NCI-H146 (cell line): Measurements from ENCODE around the gene CENPE.
"Not testable (repeated sequence)": the region's sequence is repeated elsewhere in the genome, so short reads cannot be mapped to it uniquely, and the experiment has no call there.

Experiments used
- DNase-seq: peaks from one replicate; lab custom pipeline; 2025; lab: John Stamatoyannopoulos, UW

The CENPE gene, protein sequence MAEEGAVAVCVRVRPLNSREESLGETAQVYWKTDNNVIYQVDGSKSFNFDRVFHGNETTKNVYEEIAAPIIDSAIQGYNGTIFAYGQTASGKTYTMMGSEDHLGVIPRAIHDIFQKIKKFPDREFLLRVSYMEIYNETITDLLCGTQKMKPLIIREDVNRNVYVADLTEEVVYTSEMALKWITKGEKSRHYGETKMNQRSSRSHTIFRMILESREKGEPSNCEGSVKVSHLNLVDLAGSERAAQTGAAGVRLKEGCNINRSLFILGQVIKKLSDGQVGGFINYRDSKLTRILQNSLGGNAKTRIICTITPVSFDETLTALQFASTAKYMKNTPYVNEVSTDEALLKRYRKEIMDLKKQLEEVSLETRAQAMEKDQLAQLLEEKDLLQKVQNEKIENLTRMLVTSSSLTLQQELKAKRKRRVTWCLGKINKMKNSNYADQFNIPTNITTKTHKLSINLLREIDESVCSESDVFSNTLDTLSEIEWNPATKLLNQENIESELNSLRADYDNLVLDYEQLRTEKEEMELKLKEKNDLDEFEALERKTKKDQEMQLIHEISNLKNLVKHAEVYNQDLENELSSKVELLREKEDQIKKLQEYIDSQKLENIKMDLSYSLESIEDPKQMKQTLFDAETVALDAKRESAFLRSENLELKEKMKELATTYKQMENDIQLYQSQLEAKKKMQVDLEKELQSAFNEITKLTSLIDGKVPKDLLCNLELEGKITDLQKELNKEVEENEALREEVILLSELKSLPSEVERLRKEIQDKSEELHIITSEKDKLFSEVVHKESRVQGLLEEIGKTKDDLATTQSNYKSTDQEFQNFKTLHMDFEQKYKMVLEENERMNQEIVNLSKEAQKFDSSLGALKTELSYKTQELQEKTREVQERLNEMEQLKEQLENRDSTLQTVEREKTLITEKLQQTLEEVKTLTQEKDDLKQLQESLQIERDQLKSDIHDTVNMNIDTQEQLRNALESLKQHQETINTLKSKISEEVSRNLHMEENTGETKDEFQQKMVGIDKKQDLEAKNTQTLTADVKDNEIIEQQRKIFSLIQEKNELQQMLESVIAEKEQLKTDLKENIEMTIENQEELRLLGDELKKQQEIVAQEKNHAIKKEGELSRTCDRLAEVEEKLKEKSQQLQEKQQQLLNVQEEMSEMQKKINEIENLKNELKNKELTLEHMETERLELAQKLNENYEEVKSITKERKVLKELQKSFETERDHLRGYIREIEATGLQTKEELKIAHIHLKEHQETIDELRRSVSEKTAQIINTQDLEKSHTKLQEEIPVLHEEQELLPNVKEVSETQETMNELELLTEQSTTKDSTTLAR (N-terminal part only)

DNA sequence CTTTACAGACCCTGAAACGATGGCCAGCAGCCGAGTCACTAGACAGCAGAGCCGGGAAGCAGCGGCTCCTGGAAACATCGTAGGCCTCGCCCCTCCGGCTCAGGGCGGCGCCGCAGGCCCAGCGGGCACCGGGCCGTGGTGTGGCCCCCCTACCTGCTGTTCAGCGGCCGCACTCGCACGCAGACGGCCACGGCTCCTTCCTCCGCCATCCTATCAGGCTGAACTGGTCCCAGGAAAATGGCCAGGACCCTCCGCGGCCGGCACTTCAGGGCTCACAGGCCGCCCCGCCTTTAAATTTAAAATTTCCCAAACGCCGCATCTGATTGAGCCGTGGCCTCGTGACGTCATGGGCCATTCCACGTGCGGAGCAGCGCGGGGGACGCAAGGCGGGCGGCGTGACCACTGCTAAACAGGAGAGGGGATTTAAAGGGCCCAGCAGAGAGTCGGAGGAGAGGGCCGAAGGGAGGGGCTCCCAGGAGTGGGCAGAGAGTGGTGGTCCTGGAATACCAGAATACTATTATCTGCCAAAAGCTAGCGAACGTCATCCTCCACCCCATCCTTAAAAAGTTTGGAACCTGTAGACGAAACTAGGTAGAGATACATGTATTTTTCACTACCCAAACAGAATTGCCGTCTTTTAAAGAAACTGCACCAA is at the start of gene CENPE:
Gene CENPE (minus strand): TSS at position 233 of the 655 bp plus-strand sequence. CDS start 24 bp downstream, at position 209.
- DNase-seq, result peak; percentile 76

DNA sequence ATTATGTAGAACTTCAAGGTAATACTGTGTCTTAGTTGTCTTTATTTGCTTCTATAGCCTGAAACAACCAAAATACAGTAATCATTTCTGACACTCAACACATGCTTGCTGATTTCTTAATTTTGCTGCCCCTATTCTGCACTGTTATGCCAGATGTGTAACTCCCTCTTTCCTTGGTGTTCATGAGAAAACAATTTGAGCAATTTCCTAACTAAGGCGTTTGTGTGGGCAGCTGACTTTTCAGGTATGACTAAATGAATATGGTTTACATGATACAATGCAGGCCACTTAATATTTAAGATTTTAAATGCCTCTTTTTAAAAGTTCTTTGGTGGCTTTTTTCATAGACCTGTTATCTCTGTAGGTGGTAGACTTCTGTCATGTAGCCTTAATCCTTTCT is 46.1 kb upstream of the CENPE start:
- DNase-seq, result no peak

DNA sequence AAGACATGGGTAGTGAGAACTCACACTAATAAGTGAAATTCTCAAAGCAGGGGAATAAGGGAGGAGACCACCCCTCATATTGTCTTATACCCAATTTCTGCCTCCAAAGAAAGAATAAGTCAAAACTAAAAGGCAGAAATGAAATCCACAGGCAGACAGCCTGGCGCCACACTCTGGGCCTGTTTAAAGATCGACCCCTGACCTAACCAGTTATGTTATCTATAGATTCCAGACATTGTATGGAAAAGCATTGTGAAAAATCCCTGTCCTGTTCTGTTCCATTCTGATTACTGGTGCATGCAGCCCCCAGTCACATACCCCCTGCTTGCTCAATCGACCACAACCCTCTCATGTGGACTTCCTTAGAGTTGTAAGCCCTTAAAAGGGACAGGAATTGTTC is 32.8 kb upstream of the CENPE start:
- DNase-seq, result not testable (repeated sequence)

DNA sequence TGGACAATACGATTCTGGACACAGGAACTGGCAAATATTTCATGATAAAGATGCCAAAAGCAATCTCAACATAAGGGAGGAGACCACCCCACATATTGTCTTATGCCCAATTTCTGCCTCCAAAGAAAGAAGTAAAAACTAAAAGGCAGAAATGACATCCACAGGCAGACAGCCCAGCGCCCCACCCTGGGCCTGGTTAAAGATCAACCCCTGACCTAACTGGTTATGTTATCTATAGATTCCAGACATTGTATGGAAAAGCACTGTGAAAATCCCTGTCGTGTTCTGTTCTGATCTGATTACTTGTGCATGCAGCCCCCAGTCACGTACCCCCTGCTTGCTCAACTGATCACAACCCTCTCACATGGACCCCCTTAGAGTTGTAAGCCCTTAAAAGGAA is 25.4 kb upstream of the CENPE start:
- DNase-seq, result not testable (repeated sequence)

DNA sequence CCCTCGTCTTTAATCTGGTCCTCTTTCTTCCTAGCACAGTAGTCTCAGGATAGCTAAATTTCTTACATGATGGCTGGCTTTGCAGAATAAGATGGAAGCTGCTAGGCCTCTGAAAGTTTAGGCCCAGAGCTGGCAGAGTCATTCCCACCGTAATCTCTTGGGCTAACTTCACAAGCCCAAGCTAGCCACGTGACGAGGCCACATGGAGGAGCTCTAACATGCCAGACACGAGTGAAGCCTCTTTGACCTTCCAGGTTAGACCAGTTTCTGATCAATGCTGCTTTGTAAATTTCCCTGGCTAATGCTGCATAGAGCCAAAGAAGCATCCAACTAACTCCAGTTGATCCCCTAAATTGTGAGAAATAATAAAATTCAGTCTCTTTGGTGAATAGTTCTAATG is 9.5 kb upstream of the CENPE start:
- peak; percentile 23 for DNase-seq

DNA sequence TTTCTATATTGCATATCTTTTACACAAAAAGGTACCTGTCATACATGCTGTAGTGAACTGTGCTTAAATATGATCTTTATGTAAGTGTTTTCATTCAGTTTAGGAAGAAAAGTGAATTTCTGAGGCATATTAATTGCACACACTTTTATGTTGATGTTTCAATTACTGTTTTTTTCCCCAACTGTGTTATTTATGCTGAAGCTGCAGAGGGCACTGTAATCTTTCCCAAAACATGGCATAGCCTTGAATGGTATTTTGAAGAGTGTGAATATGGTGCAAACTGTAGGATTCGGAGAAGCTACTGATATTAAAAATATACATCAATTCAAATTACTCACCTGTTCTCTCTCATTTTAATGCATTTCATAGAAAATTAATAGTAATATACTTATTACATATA is 6.0 kb upstream of the CENPE start:
- peak; percentile 1 for DNase-seq

DNA sequence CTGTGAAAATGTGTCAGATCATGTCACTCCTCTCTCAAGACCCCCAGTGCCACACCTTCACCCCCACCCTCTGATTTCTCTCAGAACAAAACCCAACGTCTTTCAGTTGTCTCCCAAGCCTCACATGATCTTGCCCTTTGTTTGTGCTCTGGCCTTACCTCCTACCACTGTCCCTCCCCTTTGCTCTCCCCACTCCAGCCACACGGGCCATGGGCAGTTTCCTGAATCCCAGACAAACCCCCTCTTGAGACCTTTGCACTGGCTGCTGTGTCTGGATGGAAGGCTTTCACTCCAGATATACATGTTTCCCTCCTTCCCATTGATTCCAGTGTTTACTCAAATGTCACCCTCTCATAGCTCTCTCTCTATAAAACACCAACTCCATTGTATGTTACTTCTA is 3.6 kb upstream of the CENPE start:
- DNase-seq, result no peak

DNA sequence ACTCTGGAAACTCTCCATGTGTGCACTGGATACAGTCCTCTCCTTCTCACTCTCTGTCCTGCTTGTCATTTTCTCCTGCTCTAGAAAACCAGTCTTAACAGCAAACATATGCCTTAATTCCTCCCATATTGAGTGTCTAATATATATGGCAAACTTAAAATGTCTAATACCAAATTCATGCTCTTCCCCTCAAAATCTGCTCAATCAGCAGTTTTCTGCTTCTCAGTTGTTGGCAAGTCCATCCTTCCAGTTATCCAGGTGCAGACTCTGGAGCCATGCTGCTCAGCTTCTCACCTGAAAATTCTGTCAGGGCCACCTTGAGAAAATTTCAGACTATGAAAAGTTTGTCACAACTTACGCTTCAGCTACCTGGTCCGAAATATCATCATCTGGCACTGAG is 3.1 kb upstream of the CENPE start:
- DNase-seq, result no peak

DNA sequence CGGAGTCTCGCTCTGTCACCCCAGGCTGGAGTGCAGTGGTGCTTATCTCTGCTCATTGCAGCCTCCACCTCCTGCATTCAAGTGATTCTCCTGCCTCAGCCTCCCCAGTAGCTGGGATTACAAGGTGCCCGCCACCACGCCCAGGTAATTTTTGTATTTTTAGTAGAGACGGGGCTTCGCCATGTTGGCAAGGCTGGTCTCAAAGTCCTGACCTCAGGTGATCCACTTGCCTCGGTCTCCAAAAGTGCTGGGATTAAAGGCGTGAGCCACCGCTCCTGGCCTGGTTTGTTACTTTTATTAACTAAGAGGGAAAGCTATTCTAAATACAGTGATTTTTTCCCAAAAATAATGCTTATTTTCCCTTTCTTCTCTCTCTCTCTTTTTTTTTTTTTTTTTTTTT is 866 bp upstream of the CENPE start:
- no peak for DNase-seq

DNA sequence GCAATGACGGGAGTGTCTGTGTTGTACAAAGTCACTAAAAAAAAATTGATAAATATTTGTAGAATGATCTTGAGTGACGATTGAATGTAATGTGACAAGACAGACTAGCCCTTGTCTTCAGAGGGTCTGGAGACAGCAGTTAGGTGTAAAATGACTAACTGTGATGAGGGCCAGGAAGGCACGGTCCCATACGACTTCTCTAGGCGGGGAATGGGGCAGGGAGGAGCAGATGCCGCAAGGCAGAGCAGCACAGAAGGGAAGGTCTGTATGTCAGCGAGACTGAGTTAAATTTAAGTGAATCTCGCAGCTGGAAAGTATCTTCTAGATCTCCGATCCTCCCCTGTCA is 405 bp downstream of the CENPE start:
- no peak for DNase-seq

DNA sequence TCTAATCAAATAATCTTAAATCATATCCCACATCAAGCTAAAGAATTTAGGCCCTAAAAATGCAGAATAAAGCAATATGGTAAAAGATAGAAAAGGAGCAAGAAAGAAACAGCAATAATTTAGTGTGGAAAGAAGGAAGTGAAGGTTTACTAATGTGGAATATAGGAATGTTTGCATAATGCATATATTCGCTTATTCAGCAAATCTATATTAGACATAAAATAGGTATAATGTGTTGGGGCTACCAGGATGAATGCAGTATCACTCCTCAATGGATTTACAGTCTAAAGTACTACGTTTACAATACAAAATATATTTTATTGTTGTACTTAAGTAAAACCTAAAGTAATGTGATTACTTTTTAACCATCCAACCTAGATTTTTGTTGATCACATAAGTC is 4.7 kb downstream of the CENPE start:
- DNase-seq, result no peak

DNA sequence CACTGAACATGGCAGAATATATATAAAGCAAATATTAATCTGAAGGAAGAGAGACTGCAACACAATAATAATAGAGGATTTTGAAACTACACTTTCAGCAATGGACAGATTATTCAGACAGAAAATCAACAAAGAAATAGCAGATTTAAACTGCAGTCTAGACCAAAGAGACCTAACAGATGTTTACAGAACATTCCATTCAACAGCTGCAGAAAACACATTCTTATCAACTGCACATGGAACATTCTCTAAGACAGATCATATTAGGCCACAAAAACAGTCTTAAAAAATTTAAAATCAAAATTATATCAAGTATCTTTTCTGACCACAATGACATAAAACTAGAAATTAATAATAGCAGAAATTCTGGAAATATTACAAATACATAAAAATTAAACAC is 27.1 kb downstream of the CENPE start:
- DNase-seq, result no peak

DNA sequence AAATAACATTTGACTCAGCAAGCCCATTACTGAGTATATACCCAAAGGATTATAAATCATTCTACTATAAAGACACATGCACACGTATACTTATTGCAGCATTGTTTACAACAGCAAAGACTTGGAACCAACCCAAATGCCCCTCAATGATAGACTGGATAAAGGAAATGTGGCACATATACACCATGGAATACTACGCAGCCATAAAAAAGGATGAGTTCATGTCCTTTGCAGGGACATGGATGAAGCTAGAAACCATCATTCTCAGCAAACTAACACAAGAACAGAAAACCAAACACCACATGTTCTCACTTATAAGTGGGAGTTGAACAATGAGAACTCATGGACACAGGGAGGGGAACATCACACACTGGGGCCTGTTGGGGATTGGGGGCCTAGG is 28.4 kb downstream of the CENPE start:
- not testable (repeated sequence) for DNase-seq

DNA sequence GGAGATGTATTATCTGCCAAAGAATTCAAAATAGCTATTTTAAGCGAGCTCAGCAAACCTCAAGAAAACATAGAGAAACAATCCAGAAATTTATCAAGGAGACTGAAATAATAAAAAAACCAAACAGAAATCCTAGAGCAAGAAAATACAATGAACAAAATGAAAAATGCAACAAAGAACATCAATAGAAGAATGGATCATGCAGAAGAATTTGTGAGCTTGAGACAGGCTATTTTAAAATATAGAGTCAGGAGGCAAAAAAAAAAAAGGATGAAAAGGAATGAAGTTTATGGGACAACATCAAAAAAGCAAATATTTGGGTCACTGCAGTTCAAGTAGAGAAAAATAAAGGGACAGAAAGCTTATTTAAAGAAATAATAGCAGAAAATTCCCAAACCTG is 29.1 kb downstream of the CENPE start:
- no peak for DNase-seq

DNA sequence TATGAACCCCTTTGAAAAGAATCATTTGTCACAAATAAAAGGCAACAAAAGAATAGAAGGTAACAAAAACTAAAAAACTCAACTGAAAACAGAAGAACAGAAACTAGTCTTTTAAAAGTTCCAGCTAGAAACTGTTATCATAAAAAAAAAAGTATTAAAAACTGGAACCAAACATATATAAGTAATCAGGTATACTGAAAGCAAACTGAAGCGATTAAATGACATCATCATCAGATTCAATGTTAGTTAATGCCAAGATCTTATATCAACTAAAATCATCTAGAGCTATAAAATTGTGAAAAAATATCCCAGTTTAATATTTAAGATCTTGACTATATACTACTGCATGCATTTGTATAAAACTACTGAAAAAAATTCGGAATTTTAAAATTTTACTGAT is 36.0 kb downstream of the CENPE start:
- DNase-seq, result no peak

DNA sequence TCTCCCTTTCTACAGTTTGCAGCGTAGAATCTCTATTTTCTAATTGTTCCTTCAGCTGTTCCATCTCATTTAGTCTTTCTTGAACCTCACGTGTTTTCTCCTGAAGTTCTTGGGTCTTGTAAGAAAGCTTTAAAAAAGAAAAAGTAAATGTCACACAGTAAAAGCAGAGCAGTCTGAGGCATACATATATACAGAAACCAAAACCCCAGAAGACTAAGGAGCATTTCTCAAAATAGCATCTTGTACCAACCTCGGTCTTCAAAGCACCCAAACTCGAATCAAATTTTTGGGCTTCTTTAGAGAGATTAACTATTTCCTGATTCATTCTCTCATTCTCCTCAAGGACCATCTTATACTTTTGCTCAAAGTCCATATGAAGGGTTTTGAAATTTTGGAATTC is 39.4 kb downstream of the CENPE start:
- DNase-seq, result no peak

DNA sequence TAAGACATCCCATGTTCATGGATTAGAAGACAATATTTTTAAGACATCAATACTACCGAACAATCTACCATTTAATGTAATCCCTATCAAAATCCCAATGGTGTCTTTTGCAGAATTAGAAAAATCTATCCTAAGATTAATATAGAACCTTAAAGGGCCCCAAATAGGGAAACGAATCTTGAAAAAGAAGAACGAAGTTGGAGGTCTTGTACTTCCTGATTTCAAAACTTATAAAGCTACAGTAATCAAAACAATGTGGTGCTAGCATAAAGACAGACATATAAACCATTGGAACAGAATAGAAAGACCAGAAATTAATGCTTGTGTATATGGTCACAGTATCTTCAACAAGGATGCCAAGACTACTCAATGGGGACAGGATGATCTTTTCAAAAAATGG is 42.0 kb downstream of the CENPE start:
- no peak for DNase-seq

DNA sequence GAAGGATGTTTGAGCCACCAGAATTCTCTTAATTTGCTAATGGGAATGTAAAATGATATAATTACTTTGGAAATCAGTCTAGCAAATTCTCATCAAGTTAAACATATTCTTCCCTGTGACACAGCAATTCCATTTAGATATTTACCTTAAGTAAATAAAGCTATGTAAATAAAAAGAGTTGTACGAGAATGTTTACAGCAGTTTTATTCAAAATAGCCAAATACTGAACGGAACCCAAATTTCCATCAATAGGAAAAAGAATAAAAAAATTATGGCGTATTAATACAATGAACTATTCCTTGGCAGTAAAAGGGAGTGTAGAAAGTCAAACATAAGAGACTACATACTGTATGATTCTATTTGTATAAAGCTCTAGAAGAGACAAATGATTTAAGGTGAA is 45.8 kb downstream of the CENPE start:
- no peak for DNase-seq

DNA sequence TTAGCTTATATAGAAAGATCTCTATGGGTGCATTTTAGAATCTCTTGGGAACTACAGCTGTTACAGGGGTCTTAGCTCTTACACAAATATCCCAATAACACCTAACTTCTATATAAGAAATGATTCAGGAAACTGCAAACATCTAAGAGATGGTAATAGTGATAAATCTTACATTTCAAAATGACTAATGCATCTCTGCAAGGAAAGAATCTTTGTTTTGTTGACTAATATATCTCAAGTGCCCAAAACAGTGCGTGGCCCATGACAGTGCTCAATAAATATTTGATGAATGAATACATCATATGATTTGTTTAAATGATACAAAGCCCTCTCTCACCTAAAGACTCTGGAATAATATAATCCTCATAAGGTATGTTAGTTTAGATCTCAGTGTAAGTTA is 47.5 kb downstream of the CENPE start:
- no peak for DNase-seq

DNA sequence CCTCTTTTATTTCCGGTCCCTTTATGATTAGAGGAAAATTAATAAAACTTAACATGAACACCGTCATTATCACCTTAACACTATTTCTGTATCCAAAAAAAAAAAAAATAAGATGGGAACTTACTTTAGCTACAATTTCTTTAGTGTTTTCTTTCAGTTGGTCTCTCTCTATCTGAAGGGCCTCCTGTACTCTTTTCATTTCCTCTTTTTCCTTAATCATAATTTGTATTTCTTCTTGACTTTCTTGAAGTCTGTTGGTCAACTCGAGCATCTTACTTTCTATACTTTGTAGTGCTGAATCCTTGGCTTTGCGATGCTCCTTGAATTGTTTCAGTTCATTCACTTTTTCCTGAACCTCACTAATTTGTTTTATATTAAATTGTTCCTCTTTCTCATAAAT is 53.2 kb downstream of the CENPE start:
- DNase-seq, result no peak

DNA sequence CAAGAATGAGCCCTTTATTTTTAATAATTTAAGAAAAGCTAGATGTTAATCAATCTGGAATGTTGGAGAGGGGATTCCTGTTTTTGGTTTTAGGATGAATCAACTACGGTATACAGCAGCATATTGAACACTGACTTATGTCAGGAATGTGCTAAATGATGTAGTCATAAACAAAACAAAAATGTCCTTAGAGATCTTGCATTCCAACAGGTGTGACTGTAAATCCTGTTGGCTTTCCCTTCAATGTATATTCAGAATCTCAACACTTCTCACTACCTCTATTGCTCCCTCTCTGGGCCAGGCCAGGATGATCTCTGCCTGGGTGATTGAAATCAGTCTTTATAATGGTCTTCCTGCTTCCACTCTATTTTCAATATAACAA is 60.7 kb downstream of the CENPE start:
- no peak for DNase-seq
